ENCODE measurements around the gene CAP1. TPM values are rescaled to one million over a fixed set of nuclear protein-coding genes. Genes with fewer than 3 reads are reported as not detected.

CAP1 gene
- total and polyA plus RNA-seq, 2 of the 4 experiments (the other 2 are of a cell fraction): 434 to 756 TPM

GRCh38 chr1:40072142-40072541 is 31.6 kb downstream of the CAP1 start:
- in situ Hi-C loops (cut with MboI; ENCODE audit: low sequenced_read_pairs) (no loop called here), intact Hi-C loops (cut with micrococcal nuclease) (no loop called here), dilution Hi-C loops (cut with HindIII; ENCODE audit: low sequenced_read_pairs, unreplicated experiment) (no loop called here)
- Histone ChIP-seq H4K8ac (ENCODE audit: low read depth in 2 of 2, low read length in 2 of 2) (no peak overlapping the region), H3K27me3 (ENCODE audit: control insufficient read depth, insufficient read depth, low read length) (no peaks in the 10 kb centered on the region), H3K9ac (ENCODE audit: low read depth, low read length) (no peak overlapping the region), H3K36me3 (ENCODE audit: control insufficient read depth, insufficient read depth, low read length) (peaks cover 61% of the 10 kb centered on the region), H2AK9ac (replicated peaks; ENCODE audit: low read depth, low read length, poor library complexity) (no peak overlapping the region), H3K4me2 (ENCODE audit: low read depth, low read length) (no peak overlapping the region), H2BK15ac (ENCODE audit: low read depth, low read length) (no peak overlapping the region), H4K91ac (ENCODE audit: insufficient read depth, low read depth, low read length) (no peak overlapping the region), H3K9me3 (ENCODE audit: control insufficient read depth, insufficient read depth, low read length) (no peaks in the 10 kb centered on the region), H2AFZ (replicated peaks; ENCODE audit: low read length, poor library complexity) (no peak overlapping the region), H3K18ac (ENCODE audit: low read depth, low read length) (no peak overlapping the region), H3K4me1 (ENCODE audit: control insufficient read depth, insufficient read depth, low read length) (peaks cover 3% of the 10 kb centered on the region; the same call in 1 of the 2 replicates), H2AK5ac (ENCODE audit: low read depth, low read length) (no peak overlapping the region), H3K27ac (ENCODE audit: insufficient read depth, low read length) (no peak overlapping the region), H3K14ac (replicated peaks; ENCODE audit: low read depth, low read length) (no peak overlapping the region), H4K5ac (ENCODE audit: low read depth, low read length) (no peak overlapping the region), H3K4ac (ENCODE audit: low read depth, low read length) (no peak overlapping the region), H3K79me1 (ENCODE audit: low read depth in 1 of 2, low read length in 2 of 2) (peaks cover 12 to 36% of the 10 kb centered on the region in 2 experiments; a peak in 3 of 4 replicates), H3K56ac (ENCODE audit: extremely low read depth, insufficient read depth, low read length) (no peak overlapping the region), H3K9me1 (ENCODE audit: insufficient read depth, low read length) (0 out of 2 replicates have a peak, but pooled peaks cover 8% of the 10 kb centered on the region), H2BK20ac (ENCODE audit: low read depth, low read length) (no peak overlapping the region), H2BK5ac (ENCODE audit: low read depth, low read length, poor library complexity, severe bottlenecking) (no peak overlapping the region), H3K4me3 (ENCODE audit: insufficient read depth, low read depth, low read length) (no peak overlapping the region), H4K20me1 (ENCODE audit: insufficient read depth, low read length) (peaks cover 10% of the 10 kb centered on the region), H2BK120ac (ENCODE audit: low read depth, low read length) (no peak overlapping the region), H3K23ac (ENCODE audit: low read depth, low read length) (no peak overlapping the region)
- ChIA-PET POLR2A (ENCODE audit: unreplicated experiment) (no interaction called here), CTCF (no interaction called here)
- no TSS peak for BruUV-seq (replicated peaks)
- DNase-seq: no peak
- no peak for ATAC-seq (ENCODE audit: low read depth)
- no peak for TF ChIP-seq FOS (IDR thresholded peaks at IDR 0.05; ENCODE audit: low read depth, low read length)
- no peak for TF ChIP-seq NFE2L2 (IDR thresholded peaks at IDR 0.05; ENCODE audit: low read depth, low read length)
